ENCODE results near the gene CLDN19.

The CLDN19 gene, protein sequence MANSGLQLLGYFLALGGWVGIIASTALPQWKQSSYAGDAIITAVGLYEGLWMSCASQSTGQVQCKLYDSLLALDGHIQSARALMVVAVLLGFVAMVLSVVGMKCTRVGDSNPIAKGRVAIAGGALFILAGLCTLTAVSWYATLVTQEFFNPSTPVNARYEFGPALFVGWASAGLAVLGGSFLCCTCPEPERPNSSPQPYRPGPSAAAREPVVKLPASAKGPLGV

DNA sequence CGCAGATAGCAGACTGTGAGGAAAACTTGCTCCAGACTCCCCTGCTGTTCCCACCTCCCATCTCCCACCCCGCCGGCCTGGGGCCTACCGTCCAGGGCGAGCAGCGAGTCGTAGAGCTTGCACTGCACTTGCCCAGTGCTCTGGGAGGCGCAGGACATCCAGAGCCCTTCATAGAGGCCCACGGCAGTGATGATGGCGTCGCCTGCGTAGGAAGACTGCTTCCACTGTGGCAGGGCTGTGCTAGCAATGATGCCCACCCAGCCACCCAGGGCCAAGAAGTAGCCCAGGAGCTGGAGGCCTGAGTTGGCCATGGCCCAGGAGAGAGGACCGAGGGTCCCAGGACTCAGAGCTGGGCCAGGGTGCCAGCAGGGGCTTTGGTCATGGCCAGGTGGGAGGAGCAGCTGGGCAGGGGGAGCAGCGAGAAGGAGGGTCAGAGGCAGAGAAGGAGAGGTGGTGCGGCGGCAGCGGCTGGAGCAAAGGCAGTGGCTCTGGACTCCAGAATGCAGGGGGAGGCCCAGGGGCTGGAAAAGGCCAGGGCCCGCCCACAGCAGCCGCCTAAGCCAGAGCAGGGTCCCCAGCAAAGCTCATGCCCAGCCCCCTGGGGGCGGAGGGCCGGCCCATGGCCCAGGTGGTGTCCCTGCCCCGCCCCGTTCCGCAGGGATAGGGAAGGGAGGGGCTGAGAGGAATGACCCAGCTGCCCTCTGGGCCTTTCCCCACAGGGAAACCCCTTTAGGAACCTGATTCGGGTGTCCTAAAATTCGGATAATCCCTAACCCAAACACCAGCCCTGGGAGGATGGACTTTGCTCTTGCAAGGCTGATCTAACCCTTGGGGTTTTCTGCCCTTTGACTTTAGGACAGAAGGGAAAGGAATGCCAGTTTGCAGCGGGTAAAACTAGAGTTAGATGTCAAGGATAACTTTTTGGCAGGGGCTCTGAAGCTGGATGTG, at the start of gene CLDN19:
Gene CLDN19 (minus strand): TSS at position 484 of the 948 bp plus-strand sequence. CDS start 173 bp downstream, at position 311.
- DNase-seq, result no peak

DNA sequence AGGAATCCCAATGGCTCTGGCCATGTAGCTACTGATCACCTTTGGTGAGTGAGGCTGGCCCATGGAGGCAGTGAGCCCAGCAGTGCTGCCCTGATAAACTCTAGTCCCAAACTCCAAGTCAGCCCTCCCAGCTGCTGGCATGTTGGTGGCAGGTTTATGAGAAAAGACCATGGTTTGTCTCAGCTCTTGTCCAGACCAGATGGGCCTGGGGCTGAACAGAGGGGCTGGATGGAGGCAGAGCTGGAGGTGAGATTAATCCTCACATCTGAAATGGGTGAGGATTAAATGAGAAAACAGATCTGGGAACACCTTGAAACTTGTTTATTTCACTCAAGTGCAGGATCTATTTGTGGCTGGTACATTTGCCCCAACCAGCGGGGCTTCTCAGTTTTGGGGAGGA, 48.0 kb upstream of the CLDN19 start:
- no peak for DNase-seq

DNA sequence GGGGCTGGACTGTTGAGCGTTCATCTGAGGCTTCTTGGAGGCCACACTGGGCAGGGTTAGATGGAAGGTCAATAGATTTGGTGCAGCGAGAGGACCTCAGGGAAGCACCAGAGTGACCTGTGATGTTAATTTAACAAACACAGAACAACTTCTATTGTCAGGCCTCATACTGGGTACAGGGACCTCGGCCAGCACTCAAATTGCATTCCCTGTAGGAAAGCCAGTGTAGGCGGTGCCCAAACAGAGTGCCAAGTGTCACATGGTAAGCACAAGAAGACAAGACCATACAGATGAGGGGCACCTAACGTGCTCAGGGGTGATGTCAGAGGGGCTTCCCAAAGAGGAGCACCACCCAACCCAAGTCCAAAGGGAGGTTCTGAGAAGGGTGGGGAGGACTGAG, 46.1 kb upstream of the CLDN19 start:
- DNase-seq, result no peak

DNA sequence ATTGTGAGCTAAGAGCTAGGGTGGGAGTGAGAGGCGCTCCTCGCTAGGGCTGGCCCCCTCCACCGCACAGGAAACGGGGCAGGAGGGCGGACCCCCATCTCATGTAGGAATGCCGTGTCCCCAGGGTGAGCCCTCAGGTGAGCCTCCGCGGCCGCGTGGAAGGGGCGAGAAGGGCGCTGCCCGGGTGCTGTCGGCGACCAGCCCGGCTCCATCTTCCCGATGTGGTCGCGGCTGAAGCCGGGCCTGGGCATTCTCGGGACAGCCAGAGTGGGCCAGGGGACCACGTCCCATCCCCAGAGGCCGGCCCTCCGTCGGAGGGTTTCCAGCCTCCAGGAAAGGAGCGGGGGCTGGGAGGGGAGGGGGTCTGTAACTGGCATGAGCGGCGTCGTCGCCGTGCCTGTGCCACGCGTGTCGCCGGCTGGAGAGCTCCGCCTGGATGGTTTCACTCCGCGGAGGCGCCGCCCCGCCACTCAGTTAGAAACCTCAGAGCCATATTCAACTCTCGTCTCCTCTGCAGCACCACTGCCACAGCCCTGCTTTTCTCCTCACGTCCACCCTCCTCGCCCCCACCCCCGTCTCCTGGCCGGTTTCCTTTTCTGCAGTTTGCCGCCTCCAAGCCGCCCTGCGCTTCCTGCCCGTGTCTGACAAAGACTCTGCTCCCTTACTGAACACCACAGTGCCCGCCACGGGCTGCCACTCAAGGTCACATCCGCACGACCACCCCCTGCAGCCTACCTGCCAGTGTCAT, 45.1 kb upstream of the CLDN19 start, which contains the start of gene TMEM269:
Gene TMEM269 (plus strand): TSS at position 46 of the 748 bp plus-strand sequence. CDS start 4,903 bp downstream, outside the sequence.
- DNase-seq, result no peak

DNA sequence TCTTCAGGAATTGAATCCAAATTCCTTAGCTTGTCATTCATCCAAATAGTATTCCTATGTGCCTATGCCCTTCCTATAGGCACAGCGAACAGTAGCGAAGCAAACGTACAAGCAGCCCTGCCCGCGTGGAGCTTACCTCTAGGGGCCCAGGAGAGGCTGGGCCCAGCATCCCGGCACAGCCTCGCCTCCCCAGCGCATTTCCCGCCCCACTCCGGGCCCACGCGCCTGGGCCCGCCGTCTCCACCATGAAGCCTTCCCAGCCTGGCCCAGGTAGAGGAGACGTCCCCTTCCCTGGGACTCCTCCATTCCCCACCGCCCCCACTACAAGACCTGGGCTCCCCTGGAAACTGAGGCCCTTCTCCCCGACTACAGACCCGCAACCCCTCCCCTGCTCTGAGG, 44.5 kb upstream of the CLDN19 start:
- DNase-seq, result no peak

DNA sequence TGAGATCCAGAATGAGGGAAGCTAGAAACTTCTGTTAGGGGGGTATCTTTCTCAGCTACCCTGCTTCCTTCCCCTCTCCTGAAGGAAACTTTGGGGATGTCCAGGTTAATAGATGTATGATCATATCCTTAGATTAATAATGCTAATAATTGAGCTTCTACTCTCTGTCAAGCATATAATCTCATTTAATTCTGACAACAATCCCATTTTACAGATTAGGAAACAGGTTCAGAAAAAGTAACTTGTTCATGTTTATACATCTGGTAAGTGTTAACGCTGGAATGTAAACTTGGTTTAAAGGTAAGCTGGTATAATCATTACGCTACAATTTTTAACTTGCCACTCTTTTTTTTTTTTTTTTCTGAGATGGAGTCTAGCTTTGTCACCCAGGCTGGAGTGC, 43.1 kb upstream of the CLDN19 start:
- DNase-seq, result no peak

DNA sequence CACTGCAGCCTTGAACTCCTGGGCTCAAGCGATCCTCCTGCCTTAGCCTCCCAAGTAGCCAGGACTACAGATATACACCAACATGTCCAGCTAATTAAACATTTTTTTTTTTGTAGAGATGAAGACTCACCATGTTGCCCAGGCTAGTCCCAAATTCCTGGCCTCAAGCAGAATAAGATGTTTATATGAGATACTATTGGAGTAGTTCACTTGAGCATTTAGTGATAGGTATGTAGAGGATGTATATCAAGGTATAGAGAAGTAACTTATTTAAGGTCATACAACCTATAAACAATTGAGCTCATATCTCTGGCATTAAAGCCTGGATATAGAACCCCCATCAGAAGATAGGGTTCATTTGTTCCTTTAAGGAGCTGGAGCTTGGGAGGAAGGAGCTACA, 40.1 kb upstream of the CLDN19 start:
- no peak for DNase-seq

DNA sequence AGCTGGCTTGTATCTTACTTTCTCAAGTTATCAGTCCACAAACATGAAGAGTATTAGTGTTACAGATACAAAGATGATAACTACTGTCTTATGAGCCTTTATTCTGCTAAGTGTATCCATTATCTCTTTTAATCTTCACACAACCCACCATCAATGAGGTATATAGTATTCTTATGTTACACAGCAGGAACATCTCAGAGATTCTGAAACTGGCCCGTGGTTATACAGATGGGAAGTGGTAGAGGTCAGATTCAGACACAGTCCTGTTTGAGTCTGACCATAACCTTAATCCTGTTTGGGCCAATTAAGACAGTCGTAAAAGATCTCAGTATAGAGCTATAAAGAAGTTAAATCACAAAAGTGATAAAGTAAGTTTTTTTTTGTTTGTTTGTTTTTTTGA, 39.7 kb upstream of the CLDN19 start:
- DNase-seq, result no peak

DNA sequence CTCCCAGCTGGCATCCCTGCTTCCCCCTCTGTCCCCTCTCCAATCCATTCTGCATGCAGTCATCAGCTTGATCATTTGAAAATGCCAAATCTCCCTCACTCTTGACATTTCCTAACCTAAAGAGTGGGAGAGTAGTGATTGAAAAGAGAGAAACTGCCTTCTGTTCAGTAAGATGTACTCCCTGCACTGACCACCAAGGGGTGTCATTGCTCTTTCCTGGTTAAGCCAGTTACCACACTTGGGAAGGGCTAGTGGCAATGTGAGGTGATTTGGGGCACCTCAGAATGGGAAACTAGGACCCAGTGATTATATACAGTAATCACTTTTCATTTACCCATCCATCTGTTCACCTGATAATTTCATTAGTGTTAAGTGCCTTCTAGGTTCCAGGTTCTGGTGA, 37.8 kb upstream of the CLDN19 start:
- DNase-seq, result peak; percentile 52

DNA sequence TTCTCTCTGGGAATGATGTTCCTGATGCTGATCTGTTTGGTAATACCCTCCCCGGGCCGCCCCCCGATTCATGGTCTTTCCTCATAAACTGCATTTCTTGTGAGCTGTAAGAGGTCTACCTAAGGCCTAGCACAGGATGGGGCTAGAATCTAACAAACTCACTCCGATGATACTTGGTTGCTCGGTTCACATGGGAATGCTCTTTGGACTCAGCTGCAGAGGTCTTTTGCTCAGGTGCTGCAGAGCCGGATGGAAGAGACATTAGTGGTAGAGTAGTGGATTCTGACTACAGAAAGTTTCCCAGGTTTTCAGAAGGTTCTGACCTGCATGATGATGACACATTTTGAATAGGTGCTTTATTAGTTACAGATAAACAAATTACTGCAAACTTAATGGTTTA, 36.5 kb upstream of the CLDN19 start:
- DNase-seq, result no peak

DNA sequence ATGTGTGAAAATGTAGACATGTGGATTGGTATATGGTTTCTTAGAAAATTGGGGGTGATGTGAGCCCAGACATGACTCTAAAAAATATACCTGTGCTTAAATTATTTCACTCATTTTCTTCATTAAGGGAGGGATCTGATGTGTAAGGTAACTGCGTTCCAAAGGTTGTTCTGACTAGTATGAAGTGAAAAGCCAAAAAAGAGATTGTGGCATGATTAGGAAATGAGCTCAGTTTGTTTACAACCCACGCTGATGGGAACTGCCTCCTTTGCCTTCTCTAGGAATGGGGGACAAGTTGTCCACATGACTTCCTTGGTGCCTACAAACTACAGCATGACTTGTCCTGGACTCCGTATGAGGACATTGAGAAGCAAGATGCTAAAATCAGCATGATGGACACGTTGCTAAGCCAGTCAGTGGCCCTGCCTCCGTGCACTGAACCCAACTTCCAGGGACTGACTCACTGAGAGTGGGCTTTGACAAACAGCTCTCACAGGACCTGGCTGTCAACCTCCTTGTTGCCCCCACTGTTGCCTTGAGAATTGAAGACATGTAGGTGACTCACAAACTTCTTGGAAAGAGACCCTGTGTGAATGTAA, 35.0 kb upstream of the CLDN19 start:
- DNase-seq, result peak; percentile 60

DNA sequence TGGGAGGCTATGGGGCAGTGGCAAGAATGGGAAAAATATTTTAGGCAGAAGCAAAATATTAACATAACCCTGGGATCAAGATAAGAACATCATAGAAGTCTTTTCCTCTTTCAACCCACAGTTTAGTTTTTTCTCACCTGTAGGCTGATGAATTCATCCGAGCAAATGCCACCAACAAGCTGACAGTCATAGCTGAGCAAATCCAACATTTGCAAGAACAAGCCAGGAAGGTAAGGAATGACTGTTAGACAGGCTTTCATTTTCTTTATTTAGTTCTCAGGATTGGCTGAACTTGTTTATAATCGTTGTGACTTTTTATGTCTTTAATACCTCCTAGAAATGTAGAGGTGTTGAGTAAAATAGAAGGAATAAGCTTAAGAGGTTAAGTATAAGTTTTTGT, 33.4 kb upstream of the CLDN19 start:
- DNase-seq, result no peak

DNA sequence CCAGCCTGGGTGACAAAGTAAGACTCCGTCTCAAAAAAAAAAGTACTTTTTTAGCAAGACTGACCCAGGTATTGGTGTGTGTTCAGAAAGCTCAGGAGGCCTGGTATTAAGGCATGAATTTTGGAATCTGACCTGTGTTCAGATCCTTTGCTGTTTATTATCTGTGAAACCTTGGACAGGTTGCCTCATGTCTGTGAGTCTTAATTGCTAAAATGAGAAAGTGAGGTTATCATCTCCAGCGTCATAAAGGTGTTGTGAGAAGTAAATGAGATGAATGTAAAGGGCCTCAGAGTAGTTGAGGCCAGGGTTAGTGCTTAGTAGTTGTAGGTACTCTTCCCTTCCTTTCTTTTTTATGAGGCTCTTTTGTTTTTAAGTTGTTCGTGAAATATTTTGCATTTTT, 29.8 kb upstream of the CLDN19 start:
- DNase-seq, result no peak

DNA sequence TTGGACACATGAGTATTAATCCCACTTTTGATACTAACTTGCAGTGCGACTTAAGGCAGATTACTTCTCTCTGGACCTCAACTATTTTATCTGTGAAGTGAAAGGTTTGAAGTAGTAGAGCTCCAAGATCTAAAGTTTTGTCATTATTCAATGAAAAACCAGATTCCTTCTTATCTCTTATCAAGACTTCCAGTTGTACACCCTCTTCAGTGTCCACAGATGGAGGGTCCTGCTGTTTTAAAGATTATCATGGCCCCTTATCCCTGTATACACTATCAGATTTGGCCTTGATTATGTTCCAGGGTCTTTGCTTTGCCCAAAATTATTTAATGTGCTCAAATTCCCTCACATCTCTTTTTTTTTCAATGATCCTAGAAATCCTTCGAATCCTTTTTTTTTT, 28.1 kb upstream of the CLDN19 start:
- DNase-seq, result no peak

DNA sequence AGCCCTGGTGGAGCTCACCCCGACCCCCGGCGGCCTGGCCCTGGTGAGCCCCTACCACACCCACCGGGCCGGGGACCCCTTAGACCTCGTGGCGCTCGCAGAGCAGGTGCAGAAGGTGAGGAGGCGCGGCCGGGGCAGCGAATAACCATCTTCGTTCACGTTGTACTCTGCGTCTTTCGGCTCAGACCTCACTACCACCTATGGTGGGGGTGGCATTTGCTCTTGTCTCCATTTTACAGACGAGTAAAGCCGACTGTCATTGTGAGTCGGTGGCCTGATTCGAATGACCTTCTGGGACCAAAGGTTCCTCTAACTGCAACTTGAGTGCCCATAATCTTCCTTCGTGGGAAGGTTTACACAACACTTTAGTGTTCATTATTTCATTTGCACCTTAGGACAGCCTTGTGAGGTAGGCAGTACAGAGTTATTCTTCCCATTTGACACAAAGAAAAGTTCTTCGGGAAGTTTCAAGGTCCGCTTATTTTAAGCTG, 27.5 kb upstream of the CLDN19 start:
- DNase-seq, result peak; percentile 35

DNA sequence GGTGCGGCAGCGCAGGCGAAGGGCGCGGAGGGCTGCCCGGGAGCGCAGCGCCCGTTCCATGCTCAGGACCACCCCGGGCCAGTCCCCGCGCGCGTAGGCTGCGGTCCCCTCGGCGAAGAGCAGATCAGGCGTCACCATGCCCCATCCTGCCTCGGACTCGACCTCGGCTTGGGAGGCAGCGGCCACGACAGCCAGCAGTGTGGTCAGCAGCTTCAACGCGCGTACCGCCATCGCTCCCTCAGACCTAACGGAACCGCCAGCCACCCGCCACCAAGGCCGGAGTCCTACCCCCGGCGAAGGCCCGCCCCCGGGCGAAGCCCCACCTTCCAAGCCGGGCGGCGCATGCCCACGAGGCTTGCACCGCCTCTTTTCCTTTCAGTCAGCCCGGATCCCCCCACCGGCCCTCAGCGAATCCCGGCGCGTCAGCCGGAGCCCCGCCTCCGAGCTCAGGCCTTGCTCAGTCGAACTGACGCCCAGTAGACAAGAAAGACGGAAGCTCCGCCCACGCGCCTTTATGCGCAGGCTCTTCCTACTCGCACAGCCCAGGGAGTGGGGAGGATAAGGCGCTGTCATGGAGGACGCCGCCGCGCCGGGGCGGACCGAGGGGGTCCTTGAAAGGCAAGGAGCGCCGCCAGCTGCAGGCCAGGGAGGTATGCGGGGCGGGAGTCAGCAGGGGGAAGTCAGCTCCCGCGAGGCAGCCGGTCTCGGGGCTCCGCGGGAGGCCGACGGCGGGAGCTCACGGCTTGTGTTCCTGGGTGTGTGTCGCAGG, 26.9 kb upstream of the CLDN19 start, which contains the start of the genes C1orf50 and P3H1:
Gene C1orf50 (plus strand): TSS at position 509 of the 769 bp plus-strand sequence. CDS start 63 bp downstream, at position 572.
Gene P3H1 (minus strand): TSS at position 288 of the 769 bp plus-strand sequence. CDS start 57 bp downstream, at position 231.
- peak; percentile 100 for DNase-seq

DNA sequence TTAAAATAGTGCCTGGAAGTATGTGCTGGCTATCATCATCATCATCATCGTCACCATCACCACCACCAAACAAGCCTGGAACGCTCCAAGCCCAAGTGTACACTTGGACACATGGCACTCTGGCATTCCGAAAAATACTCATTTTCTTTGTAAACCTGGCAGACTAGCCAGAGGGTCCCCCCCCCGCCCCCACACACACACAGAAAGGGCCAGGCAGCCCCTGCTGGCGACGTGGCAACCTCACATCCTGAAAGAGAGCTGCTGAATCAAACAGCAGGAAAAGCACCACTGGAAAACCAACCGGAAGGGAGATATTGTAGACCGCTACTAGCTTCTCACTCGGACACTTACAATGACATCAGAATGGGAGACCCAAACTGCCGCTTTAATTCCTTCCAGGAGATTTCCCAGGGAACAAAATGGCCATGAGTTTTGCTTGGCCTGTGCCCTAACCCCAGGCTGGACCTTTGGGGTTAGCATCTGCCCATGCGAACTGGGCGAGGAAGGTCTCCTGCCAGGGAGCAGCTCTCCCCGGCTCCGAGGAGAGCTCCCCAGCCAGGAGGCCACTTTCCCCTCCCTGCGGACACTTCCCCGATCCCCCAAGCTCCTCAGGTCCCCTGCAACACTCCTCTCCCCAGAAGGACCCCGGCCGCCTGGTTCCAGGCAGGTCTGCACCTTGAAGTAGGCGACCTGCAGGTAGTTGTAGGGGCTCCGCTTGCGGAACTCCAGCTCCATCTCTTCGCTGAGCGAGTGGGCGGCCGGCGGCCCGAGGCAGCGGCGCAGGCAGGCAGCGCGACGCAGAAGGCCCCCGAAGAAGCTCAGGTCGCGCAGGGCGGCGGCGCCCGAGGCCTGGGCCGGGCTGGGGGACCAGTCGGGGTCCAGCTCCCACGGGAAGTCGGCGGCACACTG, 26.1 kb upstream of the CLDN19 start:
- DNase-seq, result peak; percentile 48

DNA sequence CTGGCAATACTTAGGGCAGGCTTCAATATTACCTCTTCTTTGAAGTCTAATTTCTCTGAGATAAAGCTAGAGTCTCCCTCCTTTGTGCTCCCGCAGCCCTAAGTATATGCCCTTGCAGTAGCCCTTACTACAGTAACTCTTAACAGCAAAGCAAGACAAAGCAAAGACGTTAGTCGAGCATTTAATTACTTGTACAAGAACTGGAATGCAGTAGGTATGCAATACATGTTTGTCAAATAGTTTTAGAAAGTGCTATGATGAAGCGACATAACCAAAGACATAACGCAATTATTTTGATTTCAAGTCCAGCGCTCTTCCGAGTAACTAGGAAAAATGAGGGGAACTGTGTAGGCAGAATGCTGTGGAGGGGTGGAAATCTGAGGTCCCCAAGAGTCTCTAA, 25.2 kb upstream of the CLDN19 start:
- no peak for DNase-seq

DNA sequence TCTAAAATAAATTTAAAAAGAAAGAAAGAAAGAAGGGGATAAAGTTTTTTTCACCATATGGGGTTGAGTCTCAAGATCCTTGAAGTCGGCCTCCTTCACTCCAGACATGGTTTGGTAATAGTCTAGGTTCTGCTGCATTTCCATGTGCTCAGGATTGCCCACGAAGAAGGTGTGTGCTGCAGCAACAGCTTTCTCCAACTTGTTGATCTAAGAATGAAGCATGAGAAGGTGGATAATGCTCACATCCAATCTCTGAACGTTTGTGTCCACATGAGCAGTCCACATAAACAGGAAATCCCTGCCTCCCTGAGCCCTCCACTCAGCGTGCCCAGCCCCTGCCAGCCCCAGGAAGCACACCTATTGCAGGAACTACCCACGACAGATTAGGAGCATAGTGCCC, 22.2 kb upstream of the CLDN19 start:
- no peak for DNase-seq

DNA sequence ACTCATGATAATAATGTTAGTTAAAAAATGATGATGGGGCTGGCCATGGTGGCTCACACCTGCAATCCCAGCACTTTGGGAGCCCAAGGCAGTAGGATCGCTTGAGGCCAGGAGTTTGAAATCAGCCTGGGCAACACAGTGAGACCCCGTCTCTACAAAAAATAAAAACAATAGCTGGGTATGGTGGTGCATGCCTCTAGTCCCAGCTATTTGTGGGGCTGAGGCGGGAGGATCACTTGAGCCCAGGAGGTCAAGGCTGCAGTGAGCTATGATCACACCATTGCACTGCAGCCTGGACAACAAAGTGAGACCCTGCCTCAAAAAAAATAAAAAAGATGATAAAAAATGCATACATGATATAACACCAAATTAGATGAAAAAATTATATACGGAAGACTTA, 21.5 kb upstream of the CLDN19 start:
- no peak for DNase-seq

DNA sequence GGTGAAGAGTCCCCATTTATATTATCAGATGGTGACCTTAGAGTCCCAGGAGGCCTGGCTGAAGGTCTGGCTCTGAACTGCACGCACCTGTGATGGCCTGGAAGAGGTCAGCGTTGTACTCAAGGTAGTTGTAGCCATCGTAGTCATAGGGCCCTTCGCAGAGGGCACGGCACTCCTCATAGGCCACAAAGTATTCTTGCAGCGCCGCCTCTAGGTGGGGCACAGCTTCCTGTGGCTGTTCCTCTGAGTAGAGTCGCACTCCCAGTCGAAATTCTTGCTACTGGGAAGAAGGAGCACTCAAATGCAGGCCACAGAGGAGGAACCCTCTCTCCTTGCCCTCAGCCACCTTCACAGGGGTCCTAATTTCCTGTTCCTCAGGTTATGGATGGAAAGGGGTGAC, 19.1 kb upstream of the CLDN19 start:
- DNase-seq, result no peak

All from suppressor macrophage treated with lipopolysaccharide for 4 hours (primary cell).